GM12874 (cell line): ENCODE results near the gene PER3.

ENCODE experiments used
- CTCF ChIP-seq: IDR thresholded peaks from 2 replicates; pipeline ENCODE4 v1.5.1; 2011; ENCODE audit warnings: low read depth, mild to moderate bottlenecking, control low read depth, low read length, moderate library complexity; ENCODE audit not compliant: insufficient read depth

The PER3 gene

GRCh38 chr1:7768583-7768982 lies 15.5 kb upstream of the PER3 start:
- no peak for TF ChIP-seq CTCF

- TF ChIP-seq CTCF, result no peak
Measured at GRCh38 chr1:7769673-7770412, 14.2 kb upstream of the PER3 start.

GRCh38 chr1:7770669-7770996 lies 13.5 kb upstream of the PER3 start:
- no peak for TF ChIP-seq CTCF

- no peak for TF ChIP-seq CTCF
Measured at GRCh38 chr1:7770997-7771822, 12.9 kb upstream of the PER3 start, which contains the start of gene VAMP3. Gene VAMP3 (plus strand): TSS chr1:7771296. CDS start chr1:7771384, 88 bp downstream.

- no peak for TF ChIP-seq CTCF
Measured at GRCh38 chr1:7771823-7772299, 12.2 kb upstream of the PER3 start.

GRCh38 chr1:7777591-7777990 lies 6.5 kb upstream of the PER3 start:
- no peak for TF ChIP-seq CTCF

- TF ChIP-seq CTCF, result no peak
Measured at GRCh38 chr1:7778133-7778628, 5.9 kb upstream of the PER3 start.
